Smooth muscle cell (in vitro differentiated cells): ENCODE data around the gene FBXW11. TPM values are rescaled to one million over a fixed set of nuclear protein-coding genes. Genes with fewer than 3 reads are reported as not detected.

Experiments used
- polyA plus RNA-seq: library from polyadenylated mRNA; unstranded; fragments of >200 nt; fragmentation: Nextera tagmentation; extraction: Ambion mirVana; gene quantifications from 2 replicates; pipeline ENCODE4 v1.2.1, GENCODE V29; 2016
- total RNA-seq: library from RNA; depleted of rRNA; stranded (reverse); fragments of >200 nt; gene quantifications from 2 replicates; pipeline ENCODE4 v1.2.3, GENCODE V29; 2014

Gene FBXW11
- total and polyA plus RNA-seq, 2 experiments from 2014 or later, result 27.4 to 83.7 TPM

Other genes starting within 250 kb of the FBXW11 start
- not detected in 2 replicates for gene SMIM23, start 220.8 kb downstream of the FBXW11 start, total RNA-seq
- gene SMIM23, start 220.8 kb downstream of the FBXW11 start, polyA plus RNA-seq, result not detected in 2 replicates
- 10.8 and 26.0 TPM in 2 replicates for gene STK10, start 181.6 kb upstream of the FBXW11 start, total RNA-seq
- 10.7 and 15.5 TPM in 2 replicates for gene STK10, start 181.6 kb upstream of the FBXW11 start, polyA plus RNA-seq
- gene EFCAB9, start 187.5 kb upstream of the FBXW11 start, total RNA-seq, result not detected in 2 replicates
- not detected in 2 replicates for gene EFCAB9, start 187.5 kb upstream of the FBXW11 start, polyA plus RNA-seq